K562 (cell line): ENCODE data around the gene ASAH2. TPM values are rescaled to one million over a fixed set of nuclear protein-coding genes. Genes with fewer than 3 reads are reported as not detected.

Experiments used
- ARNT ChIP-seq, 2 experiments: fragments of 450-650 bp; IDR thresholded peaks; 2 replicates each; pipeline ENCODE4 v1.6.1; 2016; ENCODE audit warnings: mild to moderate bottlenecking in 1 of 2
- BMI1 ChIP-seq: fragments of 150-350 bp; IDR thresholded peaks from 2 replicates; pipeline ENCODE4 v1.6.1; 2014; ENCODE audit warnings: low read length
- CC2D1A ChIP-seq: fragments of 450-650 bp; IDR thresholded peaks from 2 replicates; pipeline ENCODE4 v1.6.1; 2017; ENCODE audit warnings: mild to moderate bottlenecking
- DEAF1 ChIP-seq: fragments of 450-650 bp; formaldehyde crosslinking; IDR thresholded peaks from 2 replicates; pipeline ENCODE4 v1.4.0; 2020; ENCODE audit warnings: mild to moderate bottlenecking, moderate library complexity
- FOXA3 ChIP-seq, 2 experiments: fragments of 450-650 bp in 1 of 2; sonication (generic) in 1 of 2; formaldehyde crosslinking; IDR thresholded peaks in 1 of 2; conservative IDR thresholded peaks in 1 of 2; 2 replicates each; pipeline versions ENCODE4 v1.4.0 to v1.8.0; 2020 to 2022; ENCODE audit warnings: mild to moderate bottlenecking in 2 of 2, missing genetic modification reagents in 1 of 2
- MED1 ChIP-seq: sonication (generic); formaldehyde crosslinking; IDR thresholded peaks from 2 replicates; pipeline ENCODE4 v1.8.1; 2023; ENCODE audit warnings: missing genetic modification reagents, borderline replicate concordance
- PHF21A ChIP-seq: fragments of 450-650 bp; IDR thresholded peaks from 2 replicates; pipeline ENCODE4 v1.6.1; 2017; ENCODE audit warnings: low read depth, borderline replicate concordance
- RCOR1 ChIP-seq, 2 experiments: IDR thresholded peaks; 2 replicates each; pipeline ENCODE4 v1.6.1; 2012; ENCODE audit warnings: low read depth in 2 of 2, low read length in 2 of 2, borderline replicate concordance in 1 of 2, improper control_type of control experiment in 1 of 2
- REST ChIP-seq, 2 experiments: fragments of 450-650 bp; formaldehyde crosslinking in 1 of 2; IDR thresholded peaks; 2 replicates each; pipeline versions ENCODE4 v1.4.0 to v1.6.1; 2014 to 2020; ENCODE audit warnings: mild to moderate bottlenecking in 2 of 2, borderline replicate concordance in 1 of 2, low read depth in 1 of 2
- SMC3 ChIP-seq: conservative IDR thresholded peaks from 2 replicates; pipeline ENCODE4 v1.6.1; 2011; ENCODE audit warnings: low read depth, low read length, improper control_type of control experiment; ENCODE audit not compliant: insufficient read depth
- STAT5B ChIP-seq: fragments of 250-450 bp; sonication (Bioruptor Pico); IDR thresholded peaks from 2 replicates; pipeline ENCODE4 v1.8.0; 2021; ENCODE audit warnings: mild to moderate bottlenecking, inconsistent platforms
- TARDBP ChIP-seq: fragments of 450-650 bp; IDR thresholded peaks from 2 replicates; pipeline ENCODE4 v1.6.1; 2016
- TBL1XR1 ChIP-seq, 2 experiments: IDR thresholded peaks; 2 replicates each; pipeline ENCODE4 v1.6.1; 2012; ENCODE audit warnings: improper control_type of control experiment in 2 of 2, low read length in 2 of 2, mild to moderate bottlenecking in 1 of 2
- ZNF274 ChIP-seq: IDR thresholded peaks from 2 replicates; pipeline ENCODE4 v1.6.1; 2011; ENCODE audit warnings: low read depth, mild to moderate bottlenecking, low read length, moderate library complexity, borderline replicate concordance
- ZNF354B ChIP-seq: fragments of 250-450 bp; sonication (Bioruptor Pico); IDR thresholded peaks from 2 replicates; pipeline ENCODE4 v1.4.0; 2020
- polyA plus RNA-seq, 8 experiments: library from polyadenylated mRNA; depleted of rRNA in 4 of 8; stranded (reverse) in 5 of 8; unstranded in 3 of 8; fragments of >200 nt; fragmentation: Nextera tagmentation in 2 of 8; fragmentation: Illumina TruSeq in 1 of 8; extraction: Ambion mirVana in 2 of 8; extraction: Trizol in 1 of 8; gene quantifications; 2 replicates each; pipeline versions ENCODE4 v1.2.1 to v1.2.3, GENCODE V29; 2011 to 2014; ENCODE audit warnings: inconsistent platforms in 1 of 8, missing spikeins in 1 of 8
- total RNA-seq, 7 experiments: library from RNA; depleted of rRNA in 6 of 7; stranded (reverse); fragments of >200 nt in 6 of 7; fragmentation: Illumina TruSeq in 2 of 7; extraction: Trizol in 2 of 7; gene quantifications; 2 replicates each; pipeline versions ENCODE4 v1.2.1 to v1.2.3, GENCODE V29; 2011 to 2021; ENCODE audit warnings: low replicate concordance in 1 of 7
- TF ChIP-seq, protein P1 (sequence below): fragments of 250-450 bp; sonication (Bioruptor Pico); IDR thresholded peaks from 2 replicates; pipeline ENCODE4 v1.8.0; 2022; ENCODE audit warnings: moderate library complexity, mild to moderate bottlenecking, inconsistent platforms

ASAH2 gene
- total and polyA plus RNA-seq, 9 of the 15 experiments (the other 6 are each of a cell fraction or from before 2014, with no cell fraction given) = 2.5 to 12.0 (median 8.5) TPM

DNA sequence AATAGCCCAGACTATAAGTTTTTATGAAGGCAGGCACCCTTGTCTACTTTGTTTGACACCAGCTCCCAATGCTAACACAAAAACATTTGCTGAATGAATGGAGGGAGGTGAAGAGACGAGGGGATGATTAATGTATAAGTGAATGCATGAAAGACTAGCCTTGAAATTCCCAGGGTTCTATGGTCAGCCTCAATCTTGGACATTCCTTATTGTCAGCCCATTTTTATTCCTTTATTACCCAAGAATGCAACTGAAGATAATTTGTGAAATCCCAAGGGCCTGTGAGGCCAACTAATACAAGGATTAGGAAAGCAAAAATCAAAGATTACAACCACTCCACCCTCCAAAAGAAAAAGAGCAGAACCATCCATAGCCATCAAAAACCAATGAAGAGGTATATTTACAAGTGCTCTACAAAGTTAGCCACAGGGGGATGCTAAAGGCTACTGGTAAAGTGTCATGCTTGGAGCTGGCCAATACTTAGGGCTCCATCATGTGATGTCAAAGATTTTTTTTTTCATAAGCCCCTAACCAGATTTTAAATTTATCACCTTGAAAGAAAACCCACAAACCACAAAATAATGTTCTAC lies 40.0 kb upstream of the ASAH2 start (continued):
- TF ChIP-seq REST (IDR thresholded peaks at IDR 0.05; ENCODE audit: borderline replicate concordance) = peak; percentile 82
- no peak for TF ChIP-seq REST (CRISPR knock-in tag; IDR thresholded peaks at IDR 0.05; ENCODE audit: low read depth)
- peak in 1 of 2 experiments; percentile 23; a peak in 1 of 4 replicates for TF ChIP-seq TBL1XR1 (IDR thresholded peaks at IDR 0.05; ENCODE audit: low read length in 2 of 2)
- peak; percentile 87 for TF ChIP-seq DEAF1 (CRISPR knock-in tag)
- peak in 1 of 2 experiments; percentile 68; a peak in 2 of 4 replicates for TF ChIP-seq FOXA3 (CRISPR knock-in tag; conservative IDR thresholded peaks at IDR 0.05 in 1 of 2, IDR thresholded peaks at IDR 0.05 in 1 of 2)
- TF ChIP-seq BMI1 = no peak
- TF ChIP-seq CC2D1A = peak; percentile 46; the same call in 1 of the 2 replicates
- TF ChIP-seq PHF21A = no peak
- peak; percentile 56 for TF ChIP-seq SMC3
- TF ChIP-seq ARNT (IDR thresholded peaks at IDR 0.05) = 0 out of 4 replicates have a peak, but pooled peaks of 1 of the 2 experiments have one; percentile 44
- peak in 1 of 2 experiments; percentile 61; a peak in 1 of 4 replicates for TF ChIP-seq RCOR1 (IDR thresholded peaks at IDR 0.05; ENCODE audit: borderline replicate concordance in 1 of 2, low read depth in 2 of 2, low read length in 2 of 2)
- no peak for TF ChIP-seq TARDBP
- no peak for TF ChIP-seq ZNF354B
- TF ChIP-seq ZNF274 = 0 out of 2 replicates have a peak, but pooled peaks have one; percentile 16
- TF ChIP-seq MED1 (CRISPR knock-in tag) = no peak
- TF ChIP-seq, protein P1, sequence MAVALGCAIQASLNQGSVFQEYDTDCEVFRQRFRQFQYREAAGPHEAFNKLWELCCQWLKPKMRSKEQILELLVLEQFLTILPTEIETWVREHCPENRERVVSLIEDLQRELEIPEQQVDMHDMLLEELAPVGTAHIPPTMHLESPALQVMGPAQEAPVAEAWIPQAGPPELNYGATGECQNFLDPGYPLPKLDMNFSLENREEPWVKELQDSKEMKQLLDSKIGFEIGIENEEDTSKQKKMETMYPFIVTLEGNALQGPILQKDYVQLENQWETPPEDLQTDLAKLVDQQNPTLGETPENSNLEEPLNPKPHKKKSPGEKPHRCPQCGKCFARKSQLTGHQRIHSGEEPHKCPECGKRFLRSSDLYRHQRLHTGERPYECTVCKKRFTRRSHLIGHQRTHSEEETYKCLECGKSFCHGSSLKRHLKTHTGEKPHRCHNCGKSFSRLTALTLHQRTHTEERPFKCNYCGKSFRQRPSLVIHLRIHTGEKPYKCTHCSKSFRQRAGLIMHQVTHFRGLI = no peak
- TF ChIP-seq STAT5B = no peak
- TF ChIP-seq, all 486 proteins: peak for 23
